WTC11 (cell line): Measurements from ENCODE around the gene KIRREL3. TPM values are rescaled to one million over a fixed set of nuclear protein-coding genes. Genes with fewer than 3 reads are reported as not detected.

Source experiments
- ATAC-seq: fragments of 200-7000 bp; cut with Tn5 transposase; 2 replicates; pipeline ENCODE4 v1.10.0; 2021; ENCODE audit warnings: mild to moderate bottlenecking, moderate library complexity
- CTCF ChIA-PET: fragments of 300-600 bp; sonication (Branson Sonifier 250); formaldehyde crosslinking; loops from one replicate; lab custom pipeline; 2021; ENCODE audit warnings: antibody characterized with exemption; lab: Charles Lee
- POLR2A ChIA-PET: fragments of 350-600 bp; sonication (Branson Sonifier 250); formaldehyde crosslinking; loops from one replicate; lab custom pipeline; 2021; ENCODE audit warnings: antibody characterized with exemption; lab: Charles Lee
- DNase-seq: peaks from one replicate; pipeline ENCODE4 v3.0.0; 2021; ENCODE audit warnings: low spot score
- H3K27ac Mint-ChIP-seq: 2 replicates; pipeline ENCODE4 v1.8.0; 2021; ENCODE audit warnings: mixed read lengths
- H3K27me3 Mint-ChIP-seq: 2 replicates; pipeline ENCODE4 v1.8.0; 2021; ENCODE audit warnings: low read depth, mild to moderate bottlenecking, moderate library complexity, mixed read lengths
- H3K36me3 Mint-ChIP-seq: 2 replicates; pipeline ENCODE4 v1.8.0; 2021; ENCODE audit warnings: mixed read lengths
- H3K4me1 Mint-ChIP-seq: 2 replicates; pipeline ENCODE4 v1.8.0; 2022; ENCODE audit warnings: mixed read lengths
- H3K4me3 Mint-ChIP-seq: 2 replicates; pipeline ENCODE4 v1.8.0; 2021; ENCODE audit warnings: mild to moderate bottlenecking, moderate library complexity, mixed read lengths
- H3K9me3 Mint-ChIP-seq: 2 replicates; pipeline ENCODE4 v1.8.0; 2021; ENCODE audit warnings: mixed read lengths
- ATF1 ChIP-seq: sonication (generic); formaldehyde crosslinking; IDR thresholded peaks from 2 replicates; pipeline ENCODE4 v1.8.1; 2023; ENCODE audit warnings: mild to moderate bottlenecking, moderate library complexity, missing genetic modification reagents
- ATF2 ChIP-seq: sonication (generic); formaldehyde crosslinking; IDR thresholded peaks from 2 replicates; pipeline ENCODE4 v1.8.1; 2022; ENCODE audit warnings: low read depth, missing genetic modification reagents, borderline replicate concordance
- ATF3 ChIP-seq: sonication (generic); formaldehyde crosslinking; conservative IDR thresholded peaks from 2 replicates; pipeline ENCODE4 v1.8.1; 2022; ENCODE audit warnings: mild to moderate bottlenecking, missing genetic modification reagents
- CDX4 ChIP-seq: fragments of 250-450 bp; sonication (Bioruptor Pico); IDR thresholded peaks from 2 replicates; pipeline ENCODE4 v1.9.0; 2021; ENCODE audit warnings: moderate library complexity, mild to moderate bottlenecking, inconsistent platforms, borderline replicate concordance
- CREM ChIP-seq: sonication (generic); formaldehyde crosslinking; IDR thresholded peaks from 2 replicates; pipeline ENCODE4 v1.8.1; 2022; ENCODE audit warnings: mild to moderate bottlenecking, missing genetic modification reagents, moderate library complexity
- ETV6 ChIP-seq: sonication (generic); formaldehyde crosslinking; IDR thresholded peaks from 2 replicates; pipeline ENCODE4 v1.8.1; 2022; ENCODE audit warnings: mild to moderate bottlenecking, missing genetic modification reagents
- FOXK1 ChIP-seq: sonication (generic); formaldehyde crosslinking; IDR thresholded peaks from 2 replicates; pipeline ENCODE4 v1.8.0; 2022; ENCODE audit warnings: mild to moderate bottlenecking, moderate library complexity, missing genetic modification reagents
- HMGA2 ChIP-seq: fragments of 250-450 bp; sonication (Bioruptor Pico); IDR thresholded peaks from 2 replicates; pipeline ENCODE4 v1.4.0; 2021; ENCODE audit warnings: mild to moderate bottlenecking, moderate library complexity
- JUN ChIP-seq: sonication (generic); formaldehyde crosslinking; IDR thresholded peaks from 2 replicates; pipeline ENCODE4 v1.8.0; 2023; ENCODE audit warnings: mild to moderate bottlenecking, missing genetic modification reagents
- NFATC4 ChIP-seq: fragments of 250-450 bp; sonication (Bioruptor Pico); IDR thresholded peaks from 2 replicates; pipeline ENCODE4 v1.9.0; 2021; ENCODE audit warnings: mild to moderate bottlenecking
- OVOL2 ChIP-seq: fragments of 250-450 bp; sonication (Bioruptor Pico); IDR thresholded peaks from 2 replicates; pipeline ENCODE4 v1.9.0; 2021; ENCODE audit warnings: mild to moderate bottlenecking, borderline replicate concordance
- SP1 ChIP-seq: sonication (generic); formaldehyde crosslinking; conservative IDR thresholded peaks from 2 replicates; pipeline ENCODE4 v1.8.1; 2022; ENCODE audit warnings: missing genetic modification reagents
- TEAD1 ChIP-seq: sonication (generic); formaldehyde crosslinking; IDR thresholded peaks from 2 replicates; pipeline ENCODE4 v1.8.0; 2022; ENCODE audit warnings: mild to moderate bottlenecking, missing genetic modification reagents
- ZMAT4 ChIP-seq: fragments of 250-450 bp; sonication (Bioruptor Pico); IDR thresholded peaks from 2 replicates; pipeline ENCODE4 v1.9.0; 2021; ENCODE audit warnings: mild to moderate bottlenecking
- ZNF219 ChIP-seq: sonication (generic); formaldehyde crosslinking; IDR thresholded peaks from 2 replicates; pipeline ENCODE4 v1.8.0; 2023; ENCODE audit warnings: missing genetic modification reagents, mild to moderate bottlenecking, borderline replicate concordance
- ZNF416 ChIP-seq: fragments of 250-450 bp; sonication (Bioruptor Pico); IDR thresholded peaks from 2 replicates; pipeline ENCODE4 v1.9.0; 2021; ENCODE audit warnings: mild to moderate bottlenecking, inconsistent platforms
- ZNF425 ChIP-seq: fragments of 250-450 bp; sonication (Bioruptor Pico); conservative IDR thresholded peaks from 2 replicates; pipeline ENCODE4 v1.9.0; 2021; ENCODE audit warnings: mild to moderate bottlenecking
- ZNF512 ChIP-seq: sonication (generic); formaldehyde crosslinking; IDR thresholded peaks from 2 replicates; pipeline ENCODE4 v1.8.1; 2022; ENCODE audit warnings: missing genetic modification reagents, borderline replicate concordance
- total RNA-seq: library from RNA; stranded (reverse); gene quantifications from 3 replicates; pipeline ENCODE4 v1.2.3, GENCODE V29; 2021

Gene KIRREL3
- total RNA-seq, 1 experiment from 2014 or later = 0.59 TPM

- TF ChIP-seq ZNF425 (CRISPR knock-in tag) (no peak), SP1 (CRISPR knock-in tag) (no peak), ATF3 (CRISPR knock-in tag) (no peak)
Measured at GRCh38 chr11:127037001-127037400, 36.4 kb upstream of the KIRREL3 start (continued).

GRCh38 chr11:127035824-127036223, 35.3 kb upstream of the KIRREL3 start:
- Mint-ChIP-seq H3K4me3 (no peak overlapping the region), H3K4me1 (peaks cover 26% of the 10 kb centered on the region), H3K36me3 (no peaks in the 10 kb centered on the region), H3K27ac (no peak overlapping the region), H3K27me3 (no peaks in the 10 kb centered on the region), H3K9me3 (0 out of 2 replicates have a peak, but pooled peaks cover 3% of the 10 kb centered on the region)
- POLR2A ChIA-PET = no interaction called here
- ATAC-seq = no peak
- no peak for TF ChIP-seq ETV6 (CRISPR knock-in tag)
- TF ChIP-seq ATF1 = no peak
- TF ChIP-seq NFATC4 = no peak
- no peak for TF ChIP-seq JUN
- TF ChIP-seq CREM (CRISPR knock-in tag) = no peak
- no peak for TF ChIP-seq ZNF512 (CRISPR knock-in tag)
- TF ChIP-seq TEAD1 (CRISPR knock-in tag) = no peak
- no peak for TF ChIP-seq ZMAT4
- no peak for TF ChIP-seq ZNF416 (CRISPR knock-in tag)
- TF ChIP-seq, all 79 proteins: peak for 0
- CTCF ChIA-PET = interaction anchor here (1.9 kb wide), 1 partner anchor 45 kb away, joined by 7 read pairs; no protein-coding TSS in a partner anchor
- DNase-seq = no peak

- TF ChIP-seq OVOL2 (CRISPR knock-in tag) = no peak
- TF ChIP-seq ATF2 (CRISPR knock-in tag) = no peak
- no peak for TF ChIP-seq HMGA2
- TF ChIP-seq, all 79 proteins: peak for 0
- CTCF ChIA-PET = no interaction called here
- Mint-ChIP-seq H3K27me3 (no peaks in the 10 kb centered on the region), H3K4me3 (no peak overlapping the region), H3K9me3 (0 out of 2 replicates have a peak, but pooled peaks cover 3% of the 10 kb centered on the region), H3K36me3 (no peaks in the 10 kb centered on the region), H3K27ac (no peak overlapping the region), H3K4me1 (peaks cover 25% of the 10 kb centered on the region)
- DNase-seq = no peak
- no peak for ATAC-seq
- POLR2A ChIA-PET = no interaction called here
Measured at GRCh38 chr11:127034973-127035372, 34.4 kb upstream of the KIRREL3 start.

GRCh38 chr11:127028648-127029047, 28.1 kb upstream of the KIRREL3 start:
- peaks cover 2% of the 10 kb centered on the region; the same call in 1 of the 2 replicates for H3K4me1 Mint-ChIP-seq
- CTCF ChIA-PET = no interaction called here
- 0 out of 2 replicates have a peak, but pooled peaks cover 3% of the 10 kb centered on the region for H3K9me3 Mint-ChIP-seq
- H3K4me3 Mint-ChIP-seq = no peak overlapping the region
- no peaks in the 10 kb centered on the region for H3K36me3 Mint-ChIP-seq
- H3K27me3 Mint-ChIP-seq = no peaks in the 10 kb centered on the region; the same call in 1 of the 2 replicates
- ATAC-seq (no peak), DNase-seq (no peak)
- no peak overlapping the region for H3K27ac Mint-ChIP-seq
- TF ChIP-seq CDX4 (CRISPR knock-in tag) (no peak), FOXK1 (no peak), ZNF219 (CRISPR knock-in tag) (no peak)
- POLR2A ChIA-PET = no interaction called here
